ENCODE data around the gene SVIL. TPM values are rescaled to one million over a fixed set of nuclear protein-coding genes. Genes with fewer than 3 reads are reported as not detected.
"Not testable (repeated sequence)": the region's sequence is repeated elsewhere in the genome, so short reads cannot be mapped to it uniquely, and the experiment has no call there.

SVIL gene
- total and polyA plus RNA-seq, 4 donors: 3.1 to 26.0 (median 9.4) TPM

DNA sequence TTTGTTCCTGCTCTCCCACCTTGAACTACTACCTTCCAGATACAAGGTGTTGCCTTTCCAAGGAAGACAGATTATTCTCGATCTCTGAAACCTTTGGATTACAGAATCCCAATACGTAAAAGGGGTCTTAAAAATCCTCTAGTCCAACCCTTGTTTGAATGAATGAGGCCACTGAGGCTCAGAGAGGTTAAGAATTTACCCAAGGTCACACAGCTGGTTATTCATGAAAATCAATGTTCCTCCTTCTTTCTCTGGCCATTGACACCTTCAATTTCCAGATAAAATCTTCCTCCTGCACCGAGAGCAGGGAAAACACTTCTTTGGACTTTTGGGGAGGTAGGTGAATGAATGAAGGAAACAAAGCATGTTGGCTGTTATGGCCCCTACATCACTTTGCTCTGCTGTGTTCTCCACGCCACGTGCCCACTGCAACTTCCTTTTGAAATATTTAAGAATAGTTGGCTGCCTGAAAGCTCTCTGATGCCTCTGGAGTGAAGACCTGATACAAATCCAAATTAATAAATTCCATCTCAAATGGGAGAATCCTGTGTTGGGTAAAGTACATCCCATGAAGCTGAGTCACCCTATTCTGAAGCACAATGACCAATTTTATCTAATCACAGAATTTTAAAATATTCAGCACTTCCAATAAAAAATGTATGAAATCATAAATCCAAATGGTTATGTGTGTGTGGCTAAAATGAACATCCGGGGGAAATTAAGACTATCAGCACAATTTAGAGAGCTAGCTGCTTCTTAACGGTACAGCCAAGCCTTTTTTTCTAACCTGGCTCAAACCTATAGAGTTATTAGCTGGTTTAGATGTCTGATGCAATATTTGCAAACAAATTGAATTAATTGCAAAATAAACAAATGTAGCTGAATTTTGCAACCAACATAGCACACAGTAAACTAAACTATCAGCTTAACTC lies 7.3 kb downstream of the SVIL start:
- WGBS: 75% methylated on average over 7 of the region's 7 CpGs
- no peak overlapping the region for H3K27ac ChIP-seq (ENCODE audit: low read depth in 1 of 2, low read length in 2 of 2)
- H3K4me1 ChIP-seq (ENCODE audit: control insufficient read depth in 4 of 4, insufficient read depth in 4 of 4, low read length in 3 of 4): peaks cover 0 to 14% (median 7%) of the 10 kb centered on the region in 4 donors
- DNase-seq (ENCODE audit: low spot score): no peak
- no peaks in the 10 kb centered on the region for H3K9me3 ChIP-seq (ENCODE audit: control insufficient read depth in 4 of 4, low read length in 3 of 4)
- no peak overlapping the region for H3K9ac ChIP-seq (ENCODE audit: low read depth in 1 of 2, low read length in 2 of 2)
- no peaks in the 10 kb centered on the region for H3K36me3 ChIP-seq (ENCODE audit: control insufficient read depth in 4 of 4, insufficient read depth in 3 of 4, low read depth in 1 of 4, low read length in 3 of 4)
- H3K4me3 ChIP-seq (ENCODE audit: low read depth in 1 of 3, low read length in 3 of 3): no peak overlapping the region
- TF ChIP-seq HNF4G (IDR thresholded peaks at IDR 0.05) (no peak), JUND (IDR thresholded peaks at IDR 0.05) (no peak), TAF1 (conservative IDR thresholded peaks at IDR 0.05) (no peak), FOXA2 (IDR thresholded peaks at IDR 0.05) (no peak), GABPA (IDR thresholded peaks at IDR 0.05 in 1 of 2, conservative IDR thresholded peaks at IDR 0.05 in 1 of 2) (no peak), FOXA1 (IDR thresholded peaks at IDR 0.05) (no peak)
- TF ChIP-seq, protein P1, sequence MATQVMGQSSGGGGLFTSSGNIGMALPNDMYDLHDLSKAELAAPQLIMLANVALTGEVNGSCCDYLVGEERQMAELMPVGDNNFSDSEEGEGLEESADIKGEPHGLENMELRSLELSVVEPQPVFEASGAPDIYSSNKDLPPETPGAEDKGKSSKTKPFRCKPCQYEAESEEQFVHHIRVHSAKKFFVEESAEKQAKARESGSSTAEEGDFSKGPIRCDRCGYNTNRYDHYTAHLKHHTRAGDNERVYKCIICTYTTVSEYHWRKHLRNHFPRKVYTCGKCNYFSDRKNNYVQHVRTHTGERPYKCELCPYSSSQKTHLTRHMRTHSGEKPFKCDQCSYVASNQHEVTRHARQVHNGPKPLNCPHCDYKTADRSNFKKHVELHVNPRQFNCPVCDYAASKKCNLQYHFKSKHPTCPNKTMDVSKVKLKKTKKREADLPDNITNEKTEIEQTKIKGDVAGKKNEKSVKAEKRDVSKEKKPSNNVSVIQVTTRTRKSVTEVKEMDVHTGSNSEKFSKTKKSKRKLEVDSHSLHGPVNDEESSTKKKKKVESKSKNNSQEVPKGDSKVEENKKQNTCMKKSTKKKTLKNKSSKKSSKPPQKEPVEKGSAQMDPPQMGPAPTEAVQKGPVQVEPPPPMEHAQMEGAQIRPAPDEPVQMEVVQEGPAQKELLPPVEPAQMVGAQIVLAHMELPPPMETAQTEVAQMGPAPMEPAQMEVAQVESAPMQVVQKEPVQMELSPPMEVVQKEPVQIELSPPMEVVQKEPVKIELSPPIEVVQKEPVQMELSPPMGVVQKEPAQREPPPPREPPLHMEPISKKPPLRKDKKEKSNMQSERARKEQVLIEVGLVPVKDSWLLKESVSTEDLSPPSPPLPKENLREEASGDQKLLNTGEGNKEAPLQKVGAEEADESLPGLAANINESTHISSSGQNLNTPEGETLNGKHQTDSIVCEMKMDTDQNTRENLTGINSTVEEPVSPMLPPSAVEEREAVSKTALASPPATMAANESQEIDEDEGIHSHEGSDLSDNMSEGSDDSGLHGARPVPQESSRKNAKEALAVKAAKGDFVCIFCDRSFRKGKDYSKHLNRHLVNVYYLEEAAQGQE (IDR thresholded peaks at IDR 0.05): no peak
- TF ChIP-seq, protein P2, sequence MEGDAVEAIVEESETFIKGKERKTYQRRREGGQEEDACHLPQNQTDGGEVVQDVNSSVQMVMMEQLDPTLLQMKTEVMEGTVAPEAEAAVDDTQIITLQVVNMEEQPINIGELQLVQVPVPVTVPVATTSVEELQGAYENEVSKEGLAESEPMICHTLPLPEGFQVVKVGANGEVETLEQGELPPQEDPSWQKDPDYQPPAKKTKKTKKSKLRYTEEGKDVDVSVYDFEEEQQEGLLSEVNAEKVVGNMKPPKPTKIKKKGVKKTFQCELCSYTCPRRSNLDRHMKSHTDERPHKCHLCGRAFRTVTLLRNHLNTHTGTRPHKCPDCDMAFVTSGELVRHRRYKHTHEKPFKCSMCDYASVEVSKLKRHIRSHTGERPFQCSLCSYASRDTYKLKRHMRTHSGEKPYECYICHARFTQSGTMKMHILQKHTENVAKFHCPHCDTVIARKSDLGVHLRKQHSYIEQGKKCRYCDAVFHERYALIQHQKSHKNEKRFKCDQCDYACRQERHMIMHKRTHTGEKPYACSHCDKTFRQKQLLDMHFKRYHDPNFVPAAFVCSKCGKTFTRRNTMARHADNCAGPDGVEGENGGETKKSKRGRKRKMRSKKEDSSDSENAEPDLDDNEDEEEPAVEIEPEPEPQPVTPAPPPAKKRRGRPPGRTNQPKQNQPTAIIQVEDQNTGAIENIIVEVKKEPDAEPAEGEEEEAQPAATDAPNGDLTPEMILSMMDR (IDR thresholded peaks at IDR 0.05; ENCODE audit: low read depth, low read length, missing input control): no peak
- H3K27me3 ChIP-seq (ENCODE audit: control insufficient read depth in 4 of 4, insufficient read depth in 4 of 4, low read length in 3 of 4): no peaks in the 10 kb centered on the region

- not testable (repeated sequence) for H3K9me3 ChIP-seq (ENCODE audit: control insufficient read depth in 4 of 4, low read length in 3 of 4); H3K9ac ChIP-seq (ENCODE audit: low read depth in 1 of 2, low read length in 2 of 2); H3K4me3 ChIP-seq (ENCODE audit: low read depth in 1 of 3, low read length in 3 of 3); H3K36me3 ChIP-seq (ENCODE audit: control insufficient read depth in 4 of 4, insufficient read depth in 3 of 4, low read depth in 1 of 4, low read length in 3 of 4); H3K27me3 ChIP-seq (ENCODE audit: control insufficient read depth in 4 of 4, insufficient read depth in 4 of 4, low read length in 3 of 4); H3K27ac ChIP-seq (ENCODE audit: low read depth in 1 of 2, low read length in 2 of 2); DNase-seq (ENCODE audit: low spot score)
- 94% methylated on average over 6 of the region's 6 CpGs for WGBS
- H3K4me1 ChIP-seq (ENCODE audit: control insufficient read depth in 4 of 4, insufficient read depth in 4 of 4, low read length in 3 of 4): peaks cover 0 to 17% (median 8%) of the 10 kb centered on the region in 4 donors
Measured at GRCh38 chr10:29624357-29624756, 10.4 kb downstream of the SVIL start.

- H3K4me3 ChIP-seq (ENCODE audit: low read depth in 1 of 3, low read length in 3 of 3): no peak overlapping the region
- no peak for DNase-seq (ENCODE audit: low spot score)
- H3K9ac ChIP-seq (ENCODE audit: low read depth in 1 of 2, low read length in 2 of 2): no peak overlapping the region
- H3K27ac ChIP-seq (ENCODE audit: low read depth in 1 of 2, low read length in 2 of 2): no peak overlapping the region
- H3K4me1 ChIP-seq (ENCODE audit: control insufficient read depth in 4 of 4, insufficient read depth in 4 of 4, low read length in 3 of 4): peaks cover 0 to 22% (median 11%) of the 10 kb centered on the region in 4 donors
- no peaks in the 10 kb centered on the region for H3K36me3 ChIP-seq (ENCODE audit: control insufficient read depth in 4 of 4, insufficient read depth in 3 of 4, low read depth in 1 of 4, low read length in 3 of 4)
- no peaks in the 10 kb centered on the region for H3K27me3 ChIP-seq (ENCODE audit: control insufficient read depth in 4 of 4, insufficient read depth in 4 of 4, low read length in 3 of 4)
- WGBS: 93% methylated on average over 4 of the region's 4 CpGs
- H3K9me3 ChIP-seq (ENCODE audit: control insufficient read depth in 4 of 4, low read length in 3 of 4): no peaks in the 10 kb centered on the region
- no peak for TF ChIP-seq HNF4A (conservative IDR thresholded peaks at IDR 0.05)
- TF ChIP-seq GABPA (IDR thresholded peaks at IDR 0.05 in 1 of 2, conservative IDR thresholded peaks at IDR 0.05 in 1 of 2): no peak
- no peak for TF ChIP-seq FOXA1 (IDR thresholded peaks at IDR 0.05)
Measured at GRCh38 chr10:29623797-29624196, 11.0 kb downstream of the SVIL start.
